Mesothelial cell of epicardium (in vitro differentiated cells): ENCODE measurements around the gene BARD1. TPM values are rescaled to one million over a fixed set of nuclear protein-coding genes. Genes with fewer than 3 reads are reported as not detected.
"Not testable (repeated sequence)": the region's sequence is repeated elsewhere in the genome, so short reads cannot be mapped to it uniquely, and the experiment has no call there.

Source experiments
- DNase-seq, 2 experiments: peaks; one replicate each; pipeline ENCODE4 v3.0.0; 2021; ENCODE audit warnings: low spot score in 2 of 2; ENCODE audit not compliant: unreplicated experiment in 2 of 2
- H3K27ac Mint-ChIP-seq: 2 replicates; pipeline ENCODE4 v1.8.0; 2021; ENCODE audit warnings: mixed read lengths
- H3K27me3 Mint-ChIP-seq: 2 replicates; pipeline ENCODE4 v1.8.0; 2021; ENCODE audit warnings: low read depth, mixed read lengths
- H3K36me3 Mint-ChIP-seq: 2 replicates; pipeline ENCODE4 v1.8.0; 2021; ENCODE audit warnings: mixed read lengths
- H3K4me1 Mint-ChIP-seq: 2 replicates; pipeline ENCODE4 v1.8.0; 2021; ENCODE audit warnings: mixed read lengths
- H3K4me3 Mint-ChIP-seq: 2 replicates; pipeline ENCODE4 v1.8.0; 2021; ENCODE audit warnings: mild to moderate bottlenecking, moderate library complexity, mixed read lengths
- H3K9me3 Mint-ChIP-seq: 2 replicates; pipeline ENCODE4 v1.8.0; 2021; ENCODE audit warnings: mixed read lengths
- total RNA-seq: library from RNA; stranded (reverse); gene quantifications from 3 replicates; pipeline ENCODE4 v1.2.1, GENCODE V29; 2021
- TF ChIP-seq, protein P1 (sequence below): fragments of 200-600 bp; sonication (generic); IDR thresholded peaks from one replicate; pipeline ENCODE4 v1.5.0; 2021; ENCODE audit warnings: antibody characterized with exemption; ENCODE audit not compliant: unreplicated experiment

The BARD1 gene
- total RNA-seq, 1 donor from 2014 or later = 25.0 TPM

DNA sequence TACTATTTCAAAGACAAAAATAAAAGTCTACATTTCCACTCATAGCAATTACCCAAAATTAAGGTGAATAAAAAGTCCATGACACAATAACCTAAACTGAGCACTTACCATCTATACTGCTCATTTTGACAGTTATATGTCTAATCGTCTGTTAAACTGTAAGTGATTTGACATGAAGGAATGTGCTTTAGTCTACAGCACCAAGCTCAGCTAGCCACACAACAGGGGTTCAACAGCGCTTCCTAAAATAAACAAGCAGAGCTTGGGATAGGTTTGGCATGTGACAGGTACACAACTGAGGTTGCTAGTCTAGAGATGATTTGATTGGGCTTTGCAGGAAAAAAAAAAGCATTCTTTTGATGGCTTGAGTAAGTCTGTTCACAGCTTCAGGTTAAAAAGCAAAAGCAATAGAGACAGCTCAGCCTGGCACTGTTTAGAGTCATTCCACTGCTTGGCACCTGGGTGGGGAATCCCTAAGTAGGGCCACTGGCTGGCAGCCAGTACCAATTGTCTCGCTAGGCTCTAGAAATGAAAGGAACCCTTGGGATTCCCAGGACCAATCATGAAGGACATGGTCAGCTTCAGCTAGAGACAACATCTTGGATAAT, 78.6 kb downstream of the BARD1 start:
- Mint-ChIP-seq H3K4me3 (no peak overlapping the region), H3K9me3 (no peaks in the 10 kb centered on the region), H3K4me1 (peaks cover 13% of the 10 kb centered on the region), H3K27me3 (no peaks in the 10 kb centered on the region), H3K27ac (peak overlapping the region; percentile 95), H3K36me3 (peaks cover 15% of the 10 kb centered on the region)
- DNase-seq = no peak
- TF ChIP-seq, protein P1, sequence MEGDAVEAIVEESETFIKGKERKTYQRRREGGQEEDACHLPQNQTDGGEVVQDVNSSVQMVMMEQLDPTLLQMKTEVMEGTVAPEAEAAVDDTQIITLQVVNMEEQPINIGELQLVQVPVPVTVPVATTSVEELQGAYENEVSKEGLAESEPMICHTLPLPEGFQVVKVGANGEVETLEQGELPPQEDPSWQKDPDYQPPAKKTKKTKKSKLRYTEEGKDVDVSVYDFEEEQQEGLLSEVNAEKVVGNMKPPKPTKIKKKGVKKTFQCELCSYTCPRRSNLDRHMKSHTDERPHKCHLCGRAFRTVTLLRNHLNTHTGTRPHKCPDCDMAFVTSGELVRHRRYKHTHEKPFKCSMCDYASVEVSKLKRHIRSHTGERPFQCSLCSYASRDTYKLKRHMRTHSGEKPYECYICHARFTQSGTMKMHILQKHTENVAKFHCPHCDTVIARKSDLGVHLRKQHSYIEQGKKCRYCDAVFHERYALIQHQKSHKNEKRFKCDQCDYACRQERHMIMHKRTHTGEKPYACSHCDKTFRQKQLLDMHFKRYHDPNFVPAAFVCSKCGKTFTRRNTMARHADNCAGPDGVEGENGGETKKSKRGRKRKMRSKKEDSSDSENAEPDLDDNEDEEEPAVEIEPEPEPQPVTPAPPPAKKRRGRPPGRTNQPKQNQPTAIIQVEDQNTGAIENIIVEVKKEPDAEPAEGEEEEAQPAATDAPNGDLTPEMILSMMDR = no peak

GRCh38 chr2:214730248-214730647, 79.2 kb downstream of the BARD1 start:
- TF ChIP-seq, protein P1 = no peak
- Mint-ChIP-seq H3K9me3 (no peaks in the 10 kb centered on the region), H3K4me1 (peaks cover 13% of the 10 kb centered on the region), H3K4me3 (no peak overlapping the region), H3K36me3 (peaks cover 15% of the 10 kb centered on the region), H3K27me3 (no peaks in the 10 kb centered on the region), H3K27ac (peak overlapping the region; percentile 95)
- DNase-seq = no peak

- TF ChIP-seq, protein P1 = no peak
- peaks cover 23% of the 10 kb centered on the region for H3K9me3 Mint-ChIP-seq
- H3K4me1 Mint-ChIP-seq = no peaks in the 10 kb centered on the region
- no peak overlapping the region for H3K4me3 Mint-ChIP-seq
- H3K27ac Mint-ChIP-seq = no peak overlapping the region
- no peaks in the 10 kb centered on the region for H3K27me3 Mint-ChIP-seq
- H3K36me3 Mint-ChIP-seq = peaks cover 27% of the 10 kb centered on the region
- no peak for DNase-seq
Observed at GRCh38 chr2:214724741-214725140, 84.7 kb downstream of the BARD1 start.

DNA sequence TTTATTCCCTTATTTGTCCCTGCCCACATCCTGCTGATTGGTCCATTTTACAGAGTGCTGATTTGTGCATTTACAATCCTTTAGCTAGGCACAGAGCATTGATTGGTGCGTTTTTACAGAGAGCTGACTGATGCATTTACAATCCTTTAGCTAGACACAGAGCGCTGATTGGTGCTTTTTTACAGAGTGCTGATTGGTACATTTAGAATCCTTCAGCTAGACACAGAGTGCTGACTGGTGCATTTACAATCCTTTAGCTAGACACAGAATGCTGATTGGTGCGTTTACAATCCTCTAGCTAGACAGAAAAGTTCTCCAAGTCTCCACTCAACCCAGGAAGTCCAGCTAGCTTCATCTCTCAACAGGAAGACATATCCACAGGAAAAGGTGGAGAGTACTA, 91.6 kb downstream of the BARD1 start:
- not testable (repeated sequence) for H3K27ac Mint-ChIP-seq, H3K4me3 Mint-ChIP-seq, H3K4me1 Mint-ChIP-seq, H3K27me3 Mint-ChIP-seq, DNase-seq
- peaks cover 31% of the 10 kb centered on the region for H3K36me3 Mint-ChIP-seq
- H3K9me3 Mint-ChIP-seq = peaks cover 34% of the 10 kb centered on the region

DNA sequence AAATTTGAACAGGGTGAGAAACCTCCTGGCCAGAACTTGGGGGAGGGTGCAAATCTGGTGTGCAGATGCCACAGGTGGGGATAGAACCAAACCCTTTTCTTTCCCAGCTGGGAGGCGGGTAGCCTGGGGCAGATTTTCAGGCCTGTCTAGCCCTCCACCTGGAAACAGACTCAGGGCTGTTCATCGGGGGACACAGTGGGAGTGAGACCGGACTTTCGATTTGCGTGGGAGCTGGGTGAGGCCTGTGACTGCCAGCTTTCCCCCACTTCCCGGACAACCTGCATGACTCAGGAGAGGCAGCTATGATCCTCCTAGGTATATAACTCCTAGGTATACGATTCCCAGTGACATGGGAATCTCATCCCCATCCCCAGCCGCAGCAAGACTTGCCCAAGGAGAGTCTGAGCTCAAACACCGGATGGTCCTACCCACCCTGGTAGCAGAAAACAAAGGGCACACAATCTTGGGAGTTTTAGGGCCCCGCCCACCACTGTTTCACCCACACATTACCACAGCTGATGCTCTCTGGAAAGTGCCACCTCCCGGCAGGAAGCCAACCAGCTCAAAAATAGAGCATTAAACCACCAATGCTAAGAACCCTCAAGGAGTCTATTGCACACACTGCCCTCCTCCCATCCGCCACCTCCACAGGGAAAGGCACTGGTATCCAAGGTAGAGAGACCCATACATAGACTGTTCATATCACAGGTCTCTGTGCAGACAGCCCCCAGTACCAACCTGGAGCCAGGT, 92.5 kb downstream of the BARD1 start:
- no peak overlapping the region for H3K27ac Mint-ChIP-seq
- no peak overlapping the region for H3K4me3 Mint-ChIP-seq

DNA sequence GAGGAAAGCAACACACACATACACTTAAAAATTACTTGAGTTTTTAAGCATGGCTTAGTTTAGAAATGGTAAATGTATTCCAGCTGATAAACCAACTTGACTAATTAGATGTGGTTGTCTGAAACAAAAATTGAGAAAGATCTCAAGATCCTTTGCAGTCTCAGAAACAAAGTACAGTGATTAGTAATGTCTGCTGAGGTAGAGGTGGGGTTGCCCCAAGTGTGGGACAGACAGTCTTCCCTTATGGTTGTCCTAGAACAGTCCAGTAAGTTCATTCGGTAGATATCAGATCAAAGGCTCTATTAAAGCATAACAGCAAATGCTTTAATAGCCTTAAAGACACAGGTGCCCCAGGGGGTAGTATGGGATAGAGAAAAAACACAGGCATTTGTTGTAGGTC, 94.5 kb downstream of the BARD1 start:
- H3K4me3 Mint-ChIP-seq = no peak overlapping the region
- no peak for DNase-seq
- no peaks in the 10 kb centered on the region for H3K4me1 Mint-ChIP-seq
- TF ChIP-seq, protein P1 = no peak
- no peak overlapping the region for H3K27ac Mint-ChIP-seq
- peaks cover 18% of the 10 kb centered on the region for H3K9me3 Mint-ChIP-seq
- H3K36me3 Mint-ChIP-seq = peaks cover 20% of the 10 kb centered on the region
- H3K27me3 Mint-ChIP-seq = no peaks in the 10 kb centered on the region

More for the DNA sequence above, 92.5 kb downstream of the BARD1 start:
- DNase-seq = no peak
- Mint-ChIP-seq H3K9me3 (peaks cover 32% of the 10 kb centered on the region), H3K27me3 (no peaks in the 10 kb centered on the region), H3K4me1 (no peaks in the 10 kb centered on the region), H3K36me3 (peaks cover 30% of the 10 kb centered on the region)
- TF ChIP-seq, protein P1 = no peak
